Stimulated activated naive CD8-positive, alpha-beta T cell treated with anti-CD3 and anti-CD28 coated beads, Interleukin-15, Interleukin-2, amounts not matched to agents 100 U/mL and 50 U/mL, for 24 hours (primary cell): ENCODE measurements around the gene UBE3A.

Source experiments
- ATAC-seq: fragments of 150-1000 bp; cut with Tn5 transposase; one replicate; pipeline ENCODE4 v1.10.0; 2021
- DNase-seq: peaks from one replicate; pipeline ENCODE4 v3.0.0; 2021

Gene UBE3A

GRCh38 chr15:25402342-25402741, 36.5 kb downstream of the UBE3A start:
- ATAC-seq: no peak
- DNase-seq: no peak

DNA sequence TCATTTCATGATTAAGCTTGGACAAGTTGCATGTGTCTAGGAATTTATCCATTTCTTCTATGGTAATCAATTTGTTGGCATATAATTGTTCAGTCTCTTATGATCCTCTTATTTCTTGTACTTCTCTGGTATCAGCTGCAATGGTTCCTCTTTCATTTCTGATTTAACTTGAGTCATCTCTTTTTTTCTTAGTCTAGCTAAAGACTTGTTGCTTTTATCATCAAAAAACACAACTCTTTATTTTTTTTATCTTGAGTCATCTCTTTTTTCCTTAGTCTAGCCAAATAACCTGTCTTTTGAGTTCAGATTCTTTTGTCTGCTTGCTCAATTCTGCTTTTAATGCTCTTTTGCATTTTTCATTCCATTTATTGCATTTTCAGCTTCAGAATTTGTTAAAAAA, 37.3 kb downstream of the UBE3A start:
- ATAC-seq: no peak
- no peak for DNase-seq

GRCh38 chr15:25397100-25397499, 41.7 kb downstream of the UBE3A start:
- DNase-seq (no peak), ATAC-seq (no peak)

GRCh38 chr15:25394898-25395297, 43.9 kb downstream of the UBE3A start:
- ATAC-seq (no peak), DNase-seq (no peak)

GRCh38 chr15:25392806-25393205, 46.0 kb downstream of the UBE3A start:
- DNase-seq (no peak), ATAC-seq (no peak)

GRCh38 chr15:25391971-25392721, 46.7 kb downstream of the UBE3A start:
- ATAC-seq (peak; percentile 88), DNase-seq (no peak)

DNA sequence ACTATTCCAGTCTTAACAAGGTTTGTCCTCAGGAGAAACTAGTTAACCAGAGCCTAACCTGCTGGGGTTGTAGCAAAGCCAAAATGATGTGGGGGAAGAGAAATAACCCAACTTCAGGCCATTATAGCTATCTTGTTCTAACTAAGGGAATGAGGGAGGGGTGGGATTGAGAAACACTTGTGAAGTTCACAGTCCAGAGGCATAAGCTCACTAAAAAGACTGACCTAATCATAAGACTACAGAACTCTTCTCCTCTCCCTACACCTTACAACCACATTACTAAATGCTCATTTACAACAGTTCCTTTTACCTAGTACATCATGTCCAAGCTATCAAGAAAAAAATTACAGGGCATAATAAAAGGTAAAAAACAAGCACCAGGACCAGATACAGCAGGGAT, 52.8 kb downstream of the UBE3A start:
- ATAC-seq (no peak), DNase-seq (no peak)

- ATAC-seq: no peak
- no peak for DNase-seq
Observed at GRCh38 chr15:25381579-25381978, 57.2 kb downstream of the UBE3A start.

GRCh38 chr15:25378501-25378901, 60.3 kb downstream of the UBE3A start:
- DNase-seq (no peak), ATAC-seq (peak; percentile 43)

- ATAC-seq: no peak
Observed at GRCh38 chr15:25375557-25375956, 63.3 kb downstream of the UBE3A start.

GRCh38 chr15:25374143-25374542, 64.7 kb downstream of the UBE3A start:
- no peak for DNase-seq
- ATAC-seq: no peak

More at GRCh38 chr15:25375557-25375956, 63.3 kb downstream of the UBE3A start:
- DNase-seq: no peak

GRCh38 chr15:25372298-25372697, 66.5 kb downstream of the UBE3A start:
- DNase-seq (no peak), ATAC-seq (no peak)

GRCh38 chr15:25368850-25369249, 70.0 kb downstream of the UBE3A start:
- no peak for ATAC-seq
- DNase-seq: no peak

DNA sequence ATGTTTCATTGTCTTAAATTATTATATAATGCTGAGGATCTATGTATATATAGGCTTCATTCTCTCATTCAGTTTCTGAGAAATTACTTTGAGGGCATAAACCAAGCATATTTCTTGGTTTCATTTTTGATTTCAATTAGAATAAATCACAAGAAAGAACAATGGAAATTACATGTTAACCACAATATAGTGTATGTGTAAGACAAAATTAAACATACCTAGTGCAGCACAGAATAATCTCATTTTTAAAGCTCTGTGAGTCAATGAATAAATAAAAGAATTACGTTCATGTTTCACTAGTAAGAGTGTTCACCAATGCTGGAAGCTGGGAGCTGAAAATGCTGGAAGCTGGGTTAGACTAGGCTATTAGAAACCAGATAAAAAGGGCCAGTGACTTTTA, 72.8 kb downstream of the UBE3A start:
- ATAC-seq (peak; percentile 32), DNase-seq (no peak)

DNA sequence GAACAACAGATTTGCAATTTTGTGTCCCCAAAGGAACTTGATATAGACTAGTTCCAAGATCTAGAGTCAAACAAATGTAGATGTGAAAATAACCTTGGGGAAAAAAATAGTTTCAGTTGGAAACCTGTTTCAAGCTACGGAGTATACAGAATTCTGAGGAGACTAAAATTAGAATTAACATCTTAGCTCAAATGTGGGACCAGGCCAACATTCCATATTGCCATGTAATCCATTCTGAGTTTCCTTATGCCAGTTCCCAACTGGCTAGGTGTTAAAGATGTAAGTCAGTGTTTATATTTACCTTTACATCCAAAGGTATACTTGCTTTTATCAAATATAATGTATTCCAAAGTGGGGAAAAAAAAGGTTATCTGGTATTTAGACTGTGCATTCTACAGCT, 76.3 kb downstream of the UBE3A start:
- ATAC-seq (no peak), DNase-seq (no peak)

DNA sequence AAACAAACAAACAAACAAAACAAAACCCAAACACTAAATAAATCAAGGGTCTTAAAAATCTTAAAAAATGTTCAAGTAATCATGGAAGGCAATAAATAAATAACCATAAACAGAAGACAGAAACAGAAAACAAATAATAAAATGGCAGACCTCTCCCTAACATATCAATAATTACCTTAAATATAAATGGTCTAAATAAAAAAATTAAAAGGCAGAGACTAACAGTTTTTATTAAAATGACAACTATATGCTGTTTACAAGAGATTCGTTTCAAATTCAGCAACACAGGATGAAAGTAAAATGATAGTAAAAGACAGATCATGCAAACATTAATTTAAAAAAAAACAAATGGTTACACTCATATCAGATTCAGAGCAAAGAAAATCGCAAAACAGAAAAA, 91.1 kb downstream of the UBE3A start:
- no peak for DNase-seq
- no peak for ATAC-seq

DNA sequence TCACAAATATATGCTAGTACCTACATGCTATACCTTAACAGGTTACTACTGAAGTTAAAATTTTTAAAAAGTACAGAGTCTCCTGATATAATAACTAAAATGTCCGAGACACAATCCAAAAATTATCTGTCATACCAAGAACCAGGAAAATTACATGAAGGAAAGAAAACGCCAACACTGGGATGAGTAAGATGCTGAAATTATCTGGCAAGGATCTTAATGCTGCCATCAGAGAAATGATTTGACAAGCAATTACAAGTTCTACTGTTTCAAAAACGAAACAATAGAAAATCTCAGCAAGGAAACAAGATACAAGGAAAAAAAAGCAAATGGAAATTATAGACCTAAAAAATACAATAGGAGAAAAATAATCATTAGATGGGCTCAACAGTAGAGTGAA, 92.5 kb downstream of the UBE3A start:
- no peak for ATAC-seq

DNA sequence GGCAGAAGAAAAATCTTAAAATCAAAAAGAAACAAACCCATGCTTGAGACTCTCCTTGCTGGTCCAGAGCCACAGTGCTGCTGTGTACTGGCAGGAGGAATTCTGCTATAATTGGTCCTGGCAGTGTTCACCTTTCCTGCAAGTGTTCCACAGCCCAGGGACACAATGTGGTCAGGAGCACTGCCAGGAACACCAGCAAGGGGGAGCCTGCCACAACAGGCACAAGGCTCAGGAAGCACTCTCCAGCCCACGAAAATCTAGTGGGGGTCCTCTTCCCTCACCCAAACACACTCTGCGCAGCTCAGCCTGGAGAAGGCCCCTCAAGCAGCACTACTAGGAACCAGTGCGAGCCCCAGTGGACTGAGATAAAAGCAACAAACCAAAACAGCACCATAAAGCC, 92.9 kb downstream of the UBE3A start:
- DNase-seq (no peak), ATAC-seq (no peak)

More for the DNA sequence above, 92.5 kb downstream of the UBE3A start:
- DNase-seq: no peak

DNA sequence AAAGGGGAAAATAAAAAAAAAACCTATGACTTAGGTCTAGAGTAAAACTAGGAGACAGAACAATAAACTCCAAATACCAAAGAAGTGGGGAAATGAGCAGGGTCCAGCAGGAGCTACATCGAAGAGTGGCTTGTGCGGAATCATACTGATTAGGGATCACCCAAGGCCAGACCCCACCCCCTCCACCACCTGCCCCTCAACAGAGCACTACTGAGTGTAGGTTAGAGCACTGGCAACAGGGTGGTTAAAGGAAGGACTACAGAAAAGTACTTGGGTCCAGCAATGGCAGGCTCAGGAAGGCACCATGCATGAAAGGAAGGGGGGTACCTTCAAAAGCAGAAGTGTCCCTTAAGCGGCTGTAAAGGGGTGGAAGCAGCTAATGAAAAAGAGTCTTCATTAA, 96.2 kb downstream of the UBE3A start:
- no peak for DNase-seq
- no peak for ATAC-seq

DNA sequence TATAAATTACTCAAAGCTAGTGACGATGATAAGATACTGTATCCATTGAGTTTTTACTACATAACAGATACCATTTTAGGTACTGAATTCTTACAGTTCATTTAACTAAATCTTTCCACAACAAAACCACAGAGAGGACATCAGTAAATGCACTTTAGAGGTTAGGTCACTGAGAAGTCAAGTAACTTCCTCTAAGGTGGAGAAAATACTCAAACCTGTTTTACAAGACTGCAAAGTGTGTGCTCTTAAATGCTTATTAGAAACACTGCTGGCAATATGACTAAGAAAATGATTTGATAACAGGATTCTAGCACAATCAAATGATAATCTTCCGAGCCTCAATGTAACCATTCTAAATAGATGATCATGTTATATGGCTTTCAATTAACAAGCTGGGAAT, 99.4 kb downstream of the UBE3A start:
- no peak for ATAC-seq
- no peak for DNase-seq

DNA sequence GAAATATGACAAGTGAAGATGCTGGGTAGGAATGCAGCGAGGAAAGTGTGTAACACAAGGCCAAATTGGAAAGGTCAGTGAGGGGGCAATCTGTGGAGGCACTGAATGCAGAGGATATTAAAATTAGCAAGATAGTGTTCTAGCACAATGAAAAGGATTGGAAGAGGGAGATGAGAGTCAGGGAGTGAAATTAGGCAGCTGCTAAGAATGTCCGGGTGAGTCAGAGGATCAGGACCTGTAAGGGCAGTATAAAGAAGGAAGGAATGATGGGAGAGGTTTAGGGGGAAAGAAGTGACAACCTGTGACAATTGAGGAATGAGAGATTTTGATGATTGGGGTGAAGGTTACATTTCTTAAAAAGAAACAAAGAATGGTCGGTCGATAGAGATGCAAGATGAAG, 103.5 kb downstream of the UBE3A start:
- DNase-seq (no peak), ATAC-seq (no peak)

DNA sequence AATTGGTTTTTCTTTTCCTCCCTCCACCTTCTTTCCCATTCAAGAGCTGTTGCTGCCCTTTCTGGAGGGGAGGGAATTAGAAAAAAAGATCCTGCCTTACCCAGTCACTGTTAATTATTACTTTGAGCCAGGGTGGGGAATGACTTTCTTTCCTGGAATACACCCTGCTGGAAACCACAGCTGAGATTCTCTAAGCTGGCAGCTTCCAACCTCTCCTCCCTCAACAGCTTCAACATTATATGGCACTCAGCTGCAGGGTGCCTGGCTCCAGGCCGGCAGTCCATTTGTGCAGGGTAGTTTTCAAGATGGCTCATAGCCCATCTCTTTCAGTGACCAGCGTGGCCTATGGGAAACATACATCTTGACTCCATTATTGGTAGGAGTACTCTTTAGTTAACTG, 105.8 kb downstream of the UBE3A start:
- DNase-seq (no peak), ATAC-seq (no peak)

GRCh38 chr15:25332306-25332705, 106.5 kb downstream of the UBE3A start:
- DNase-seq (no peak), ATAC-seq (no peak)

DNA sequence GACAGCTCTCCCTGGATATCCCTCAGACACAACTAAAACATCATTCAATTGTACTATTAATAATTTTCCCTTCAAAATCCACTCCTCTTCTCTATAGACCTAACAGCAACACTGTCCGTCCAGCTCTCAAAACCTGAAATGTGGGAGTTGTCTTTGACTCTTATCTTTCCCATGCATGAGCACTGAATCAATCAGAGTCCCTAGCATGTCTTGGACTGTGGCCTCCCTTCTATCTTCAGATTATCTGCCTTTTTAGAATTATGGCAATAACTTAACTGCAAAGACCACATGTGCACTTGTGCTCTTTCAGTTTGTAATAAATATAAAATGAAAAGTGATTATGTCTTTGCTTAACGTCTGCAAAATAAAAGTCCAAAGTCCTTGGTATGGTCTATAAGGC, 107.0 kb downstream of the UBE3A start:
- no peak for DNase-seq

DNA sequence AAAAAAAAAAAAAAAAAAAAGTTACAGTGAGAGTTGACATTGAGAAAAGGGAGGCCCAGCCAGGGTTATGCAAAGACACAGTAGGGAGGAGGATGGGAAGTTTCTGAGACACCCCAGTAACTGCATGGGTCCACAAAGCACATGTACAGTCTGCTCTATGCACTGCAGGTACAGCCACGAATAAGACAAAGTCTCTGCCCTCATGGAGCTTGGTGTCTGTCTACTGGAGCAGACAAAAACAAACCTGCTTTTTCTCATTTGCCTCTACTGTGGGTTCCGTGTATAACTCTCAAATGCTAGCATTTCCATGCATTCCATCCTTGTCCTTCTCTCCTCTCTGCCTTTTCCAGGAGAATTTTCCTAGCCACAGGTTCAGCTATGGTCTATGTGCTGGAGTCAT, 107.4 kb downstream of the UBE3A start:
- ATAC-seq (no peak), DNase-seq (no peak)

More for the DNA sequence above, 107.0 kb downstream of the UBE3A start:
- ATAC-seq: no peak
